Measurements from ENCODE around the gene AFF3.

- TF ChIP-seq CTCF (conservative IDR thresholded peaks at IDR 0.05 in 1 of 2, IDR thresholded peaks at IDR 0.05 in 1 of 2; ENCODE audit: low read depth in 1 of 2, low read length in 2 of 2) (no peak), EZH2 (IDR thresholded peaks at IDR 0.05; ENCODE audit: low read length, missing control alignments) (no peak)
These were observed 321.4 kb downstream of the AFF3 start for GRCh38 chr2:99821039-99821438.

All from fibroblast of lung (primary cell).